GM18868 (cell line): ENCODE data around the gene SUN3.
"Not testable (repeated sequence)": the region's sequence is repeated elsewhere in the genome, so short reads cannot be mapped to it uniquely, and the experiment has no call there.

ENCODE experiments used
- ATAC-seq: cut with Tn5 transposase; IDR thresholded peaks from one replicate; pipeline ENCODE4 v1.9.1; 2021; ENCODE audit warnings: mild to moderate bottlenecking, moderate library complexity; ENCODE audit not compliant: unreplicated experiment

SUN3 gene

DNA sequence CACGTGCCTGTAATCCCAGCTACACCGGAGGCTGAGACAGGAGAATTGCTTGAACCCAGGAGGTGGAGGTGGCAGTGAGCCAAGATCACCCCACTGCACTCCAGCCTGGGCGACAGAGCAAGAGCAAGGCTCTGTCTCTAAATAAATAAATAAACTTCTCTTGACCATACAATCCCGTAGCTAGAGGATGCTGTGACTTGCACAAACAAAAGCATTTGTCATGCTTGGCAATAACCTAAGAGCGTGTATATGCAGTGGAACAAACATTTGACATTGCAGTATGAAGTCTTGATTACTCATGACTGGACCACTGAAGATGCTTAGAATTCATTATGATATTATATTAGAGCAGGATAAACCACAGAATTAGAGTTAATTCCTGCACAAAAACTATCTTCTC, 5.0 kb upstream of the SUN3 start:
- no peak for ATAC-seq

- ATAC-seq: no peak
These were observed 2.2 kb upstream of the SUN3 start for GRCh38 chr7:48031111-48031510.

DNA sequence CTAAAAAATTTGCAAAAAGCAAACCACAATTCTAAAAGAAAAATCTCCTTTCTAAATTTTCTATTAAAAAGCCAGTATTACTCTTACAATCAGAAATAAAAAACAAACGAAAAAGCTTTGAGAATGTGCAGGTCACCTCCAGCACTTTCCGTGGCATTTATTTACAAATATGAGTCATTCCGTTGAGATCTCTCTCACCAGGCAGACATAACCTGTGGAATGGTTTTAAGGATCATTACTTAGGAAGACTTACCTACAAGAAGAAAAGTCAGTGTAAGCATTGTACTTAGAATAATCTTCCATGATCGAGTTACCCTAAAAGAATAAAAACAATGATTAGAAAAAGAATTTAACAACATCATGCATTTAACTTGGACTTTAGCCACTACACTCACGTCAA, 3.3 kb downstream of the SUN3 start:
- ATAC-seq: no peak

- no peak for ATAC-seq
These were observed 11.2 kb downstream of the SUN3 start for GRCh38 chr7:48017674-48018073.

DNA sequence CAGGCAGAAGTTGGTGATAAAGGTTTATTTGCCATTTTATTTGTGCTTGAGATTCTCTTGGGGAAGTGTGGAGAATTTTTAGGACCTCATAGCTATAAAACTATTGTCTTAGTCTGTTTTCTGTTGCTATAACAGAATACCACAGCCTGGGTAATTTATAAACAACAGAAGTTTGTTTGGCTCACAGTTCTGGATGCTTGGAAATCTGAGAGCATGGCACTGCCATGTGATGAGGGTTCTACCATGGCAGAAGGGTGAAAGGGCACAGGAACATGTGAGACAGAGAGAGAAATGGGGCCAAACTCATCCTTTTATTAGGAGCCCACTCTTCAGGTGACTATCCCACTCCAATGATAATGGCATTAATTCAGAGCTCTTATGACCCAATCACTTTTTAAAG, 12.3 kb downstream of the SUN3 start:
- ATAC-seq: no peak

DNA sequence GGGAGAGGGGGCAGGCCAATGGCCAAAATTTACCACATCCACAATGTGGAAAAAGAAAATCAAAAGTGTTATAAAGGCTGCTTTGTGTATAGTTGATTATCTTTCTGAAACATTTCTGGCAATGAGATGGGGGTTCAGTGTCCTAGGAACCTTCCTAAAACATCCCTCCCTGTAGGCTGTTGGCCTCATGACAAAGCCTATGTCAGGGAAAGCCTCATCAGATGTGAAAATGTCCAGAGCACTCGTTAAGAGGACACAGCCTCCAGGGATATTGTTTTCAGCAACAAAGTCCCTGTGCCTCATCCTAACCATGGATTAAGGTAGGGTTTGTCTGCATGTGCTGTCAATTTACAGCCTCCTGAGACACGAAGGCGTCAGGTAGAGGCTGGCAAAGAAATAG, 17.0 kb downstream of the SUN3 start:
- ATAC-seq: no peak

DNA sequence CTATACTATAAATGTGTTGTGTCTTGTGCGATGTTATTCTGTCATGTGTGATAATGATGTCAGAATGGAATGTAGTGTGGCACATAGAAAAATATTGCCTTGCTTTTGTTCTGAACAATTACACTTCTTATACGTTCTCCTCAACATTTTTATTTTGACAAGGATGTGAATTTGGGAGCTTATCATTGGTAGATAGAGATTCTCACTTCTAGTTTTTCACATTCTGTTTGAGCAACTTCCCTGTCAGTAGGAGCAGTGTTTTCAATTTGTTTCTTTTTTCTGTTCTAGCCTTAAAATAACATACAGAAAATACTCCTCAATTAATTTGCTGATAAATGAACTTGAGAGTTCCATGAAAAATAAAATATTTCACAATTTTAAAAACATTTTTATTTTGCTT, 17.6 kb downstream of the SUN3 start:
- ATAC-seq: peak; percentile 59

DNA sequence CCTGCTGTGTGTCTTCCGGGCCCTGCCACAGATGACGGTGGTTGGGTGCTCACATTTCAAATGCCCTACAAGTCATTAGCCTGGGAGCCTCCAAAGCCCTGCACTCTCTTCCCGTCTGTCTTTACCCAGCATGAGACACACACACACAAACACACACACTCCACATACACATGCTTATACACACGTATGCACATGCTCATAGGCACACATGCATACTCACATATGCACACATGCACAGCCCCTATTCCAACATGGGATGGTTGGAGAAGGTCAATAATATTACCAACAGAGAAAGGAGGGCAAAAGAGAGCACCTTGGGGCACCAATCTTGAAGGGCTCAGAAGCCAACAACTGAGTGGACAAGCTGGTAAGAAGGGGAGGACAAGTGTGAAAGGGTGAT, 19.0 kb downstream of the SUN3 start:
- no peak for ATAC-seq

- no peak for ATAC-seq
These were observed 19.6 kb downstream of the SUN3 start for GRCh38 chr7:48009257-48009656.

DNA sequence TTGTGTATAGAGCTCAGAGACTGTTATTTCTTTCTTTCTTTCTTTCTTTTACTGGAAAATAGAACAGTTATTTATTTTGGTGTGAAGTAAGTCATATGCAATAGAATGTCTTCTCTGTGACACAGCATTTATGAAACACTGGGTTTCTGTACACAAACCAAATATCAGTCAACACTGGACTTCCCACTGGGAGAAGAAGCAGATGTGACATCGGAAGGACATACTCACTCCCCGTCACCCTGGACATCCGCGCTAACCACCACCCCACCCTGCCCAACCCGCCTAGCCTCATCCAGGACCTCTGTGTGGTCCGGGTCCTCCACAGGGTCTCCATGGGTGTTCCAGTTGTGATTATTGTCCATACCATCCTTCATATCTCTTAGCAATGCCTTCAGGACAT, 22.0 kb downstream of the SUN3 start:
- no peak for ATAC-seq

DNA sequence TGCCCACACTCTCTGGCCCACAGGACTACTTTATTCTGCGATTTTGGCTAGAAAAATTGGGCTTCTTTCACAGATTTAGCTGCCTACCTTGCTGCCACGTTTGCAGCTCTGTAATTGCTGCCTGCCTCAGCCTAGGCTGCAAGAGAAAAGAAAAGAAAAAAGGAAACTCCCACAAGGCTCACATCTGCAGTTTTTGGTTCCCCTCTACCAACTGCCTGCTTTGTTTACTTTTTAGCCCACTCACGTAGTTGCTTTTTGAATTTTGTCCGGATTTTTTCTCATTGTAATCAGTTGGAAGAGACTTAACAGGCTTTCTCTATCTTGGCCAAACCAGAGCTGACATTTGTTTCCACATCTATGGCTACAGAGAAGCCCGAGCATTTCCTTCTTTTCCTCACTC, 24.3 kb downstream of the SUN3 start:
- peak; percentile 82 for ATAC-seq

- ATAC-seq: peak; percentile 20
These were observed 24.9 kb downstream of the SUN3 start for GRCh38 chr7:48004032-48004431.

GRCh38 chr7:48000164-48000563, 28.7 kb downstream of the SUN3 start:
- ATAC-seq: not testable (repeated sequence)

GRCh38 chr7:47999413-47999812, 29.5 kb downstream of the SUN3 start:
- no peak for ATAC-seq

- no peak for ATAC-seq
These were observed 36.5 kb downstream of the SUN3 start for GRCh38 chr7:47992446-47992845.

DNA sequence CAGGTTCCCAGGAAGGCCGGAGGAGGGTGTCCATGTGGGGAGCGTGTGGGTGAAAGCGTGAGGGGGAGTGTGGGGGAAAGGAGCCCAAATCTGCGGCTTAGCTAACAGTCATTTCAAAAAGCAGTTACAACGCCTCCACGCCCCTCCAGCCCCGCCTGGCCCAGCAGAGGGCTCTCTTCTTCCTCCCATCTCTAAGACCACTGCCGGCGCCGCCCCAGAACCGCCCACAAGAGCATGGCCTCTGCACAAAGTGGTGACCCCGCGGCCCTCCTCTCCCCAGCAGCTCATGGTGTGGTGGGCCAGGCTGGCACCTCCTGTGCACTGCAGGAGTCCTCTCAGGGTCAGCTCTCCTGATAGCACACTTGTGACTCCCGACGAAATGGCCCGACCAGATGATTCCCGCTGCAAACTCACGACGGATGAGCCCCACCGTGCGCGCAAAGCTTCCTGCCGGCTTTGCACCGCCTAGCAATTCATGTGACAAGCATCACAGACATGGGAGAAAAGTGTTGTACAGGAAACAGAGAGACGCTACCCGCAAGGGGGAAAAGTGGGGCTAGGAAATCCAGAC, 37.1 kb downstream of the SUN3 start:
- peak; percentile 99 for ATAC-seq

DNA sequence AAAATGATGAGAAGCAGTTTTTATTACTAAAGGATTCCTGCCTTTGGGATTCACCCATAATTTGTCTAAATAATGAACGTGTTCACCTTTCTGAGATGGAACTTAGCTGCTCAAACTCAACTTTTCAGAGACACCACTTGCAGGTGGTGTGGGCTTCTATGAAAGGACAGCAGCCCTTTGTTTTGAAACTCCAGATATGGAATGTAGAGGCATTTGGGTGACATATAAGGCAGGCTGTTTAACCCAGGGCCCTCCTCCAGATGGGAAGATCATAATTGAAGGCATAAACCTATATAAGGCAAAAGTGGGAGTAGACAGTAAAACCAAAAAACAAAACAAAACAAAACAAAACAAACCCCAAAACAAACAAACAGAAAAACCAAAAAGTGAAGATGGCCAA, 37.6 kb downstream of the SUN3 start:
- no peak for ATAC-seq

- ATAC-seq: no peak
These were observed 38.3 kb downstream of the SUN3 start for GRCh38 chr7:47990592-47990991.

- not testable (repeated sequence) for ATAC-seq
These were observed 39.1 kb downstream of the SUN3 start for GRCh38 chr7:47989607-47990400.

GRCh38 chr7:47988496-47989386, 40.2 kb downstream of the SUN3 start:
- ATAC-seq: no peak

GRCh38 chr7:47982610-47983009, 46.3 kb downstream of the SUN3 start:
- ATAC-seq: no peak

GRCh38 chr7:47980648-47981047, 48.3 kb downstream of the SUN3 start:
- ATAC-seq: not testable (repeated sequence)
